PFSK-1 (cell line): ENCODE measurements around the gene DEPDC4.

Experiments
- FOXP2 ChIP-seq: optimal IDR thresholded peaks from 2 replicates; pipeline ENCODE3; 2011; ENCODE audit warnings: borderline replicate concordance, control low read depth, inconsistent platforms; ENCODE audit not compliant: insufficient read depth; ENCODE audit errors: extremely low read length, extremely low read depth
- POLR2AphosphoS5 ChIP-seq: IDR thresholded peaks from 2 replicates; pipeline ENCODE4 v1.6.1; 2012; ENCODE audit warnings: low read depth, mild to moderate bottlenecking, control low read depth, low read length, moderate library complexity
- REST ChIP-seq, 2 experiments: IDR thresholded peaks; 2 replicates each; pipeline versions ENCODE4 v1.6.1 to v1.8.0; 2011 to 2012; ENCODE audit warnings: low read depth in 2 of 2, low read length in 2 of 2, control low read depth in 1 of 2, inconsistent platforms in 1 of 2, mild to moderate bottlenecking in 1 of 2, moderate library complexity in 1 of 2; ENCODE audit not compliant: insufficient read depth in 1 of 2
- SIN3A ChIP-seq: IDR thresholded peaks from 2 replicates; pipeline ENCODE4 v1.6.1; 2012; ENCODE audit warnings: mild to moderate bottlenecking, low read length, moderate library complexity, borderline replicate concordance; ENCODE audit not compliant: insufficient read depth
- TAF1 ChIP-seq: IDR thresholded peaks from 2 replicates; pipeline ENCODE4 v1.6.1; 2012; ENCODE audit warnings: low read length, control low read depth, borderline replicate concordance; ENCODE audit not compliant: insufficient read depth

The DEPDC4 gene

GRCh38 chr12:100215209-100215608 is 51.7 kb downstream of the DEPDC4 start:
- TF ChIP-seq TAF1 (no peak), REST (IDR thresholded peaks at IDR 0.05; ENCODE audit: insufficient read depth in 1 of 2, low read depth in 2 of 2, low read length in 2 of 2) (no peak), FOXP2 (no peak), POLR2AphosphoS5 (no peak), SIN3A (no peak)

- TF ChIP-seq REST (IDR thresholded peaks at IDR 0.05; ENCODE audit: insufficient read depth in 1 of 2, low read depth in 2 of 2, low read length in 2 of 2) (no peak), TAF1 (no peak), SIN3A (no peak), POLR2AphosphoS5 (no peak), FOXP2 (no peak)
Observed at GRCh38 chr12:100214518-100214917, 52.4 kb downstream of the DEPDC4 start.

GRCh38 chr12:100213016-100213891 is 53.6 kb downstream of the DEPDC4 start:
- TF ChIP-seq POLR2AphosphoS5 (no peak), FOXP2 (no peak), TAF1 (no peak), SIN3A (no peak), REST (IDR thresholded peaks at IDR 0.05; ENCODE audit: insufficient read depth in 1 of 2, low read depth in 2 of 2, low read length in 2 of 2) (no peak)

GRCh38 chr12:100211698-100212097 is 55.2 kb downstream of the DEPDC4 start:
- TF ChIP-seq TAF1 (no peak), REST (IDR thresholded peaks at IDR 0.05; ENCODE audit: insufficient read depth in 1 of 2, low read depth in 2 of 2, low read length in 2 of 2) (no peak), SIN3A (no peak), POLR2AphosphoS5 (no peak), FOXP2 (no peak)
